ENCODE results near the gene HNF1B.
"Not testable (repeated sequence)": the region's sequence is repeated elsewhere in the genome, so short reads cannot be mapped to it uniquely, and the experiment has no call there.

The HNF1B gene

GRCh38 chr17:37744961-37745800 is at the start of gene HNF1B:
HNF1B (minus strand) TSS chr17:37745059; CDS start chr17:37744884, 175 bp downstream.
- peaks cover 15% of the 10 kb centered on the region for H3K4me1 ChIP-seq (ENCODE audit: insufficient read depth, low read length)
- no peak within 1 kb of the TSS for H3K4me3 ChIP-seq (ENCODE audit: low read length)
- no peaks in the 10 kb centered on the region for H3K36me3 ChIP-seq (ENCODE audit: insufficient read depth, low read length)
- H3K27me3 ChIP-seq (ENCODE audit: insufficient read depth, low read length): peaks cover 82% of the 10 kb centered on the region
- no peaks in the 10 kb centered on the region for H3K9me3 ChIP-seq (ENCODE audit: low read length)
- H2AFZ ChIP-seq (ENCODE audit: low read depth, low read length): no peak within 1 kb of the TSS

GRCh38 chr17:37792787-37793186 is 47.9 kb upstream of the HNF1B start:
- Histone ChIP-seq H3K4me1 (ENCODE audit: insufficient read depth, low read length) (no peaks in the 10 kb centered on the region), H3K27me3 (ENCODE audit: insufficient read depth, low read length) (no peaks in the 10 kb centered on the region), H3K9me3 (ENCODE audit: low read length) (no peaks in the 10 kb centered on the region), H3K36me3 (ENCODE audit: insufficient read depth, low read length) (no peaks in the 10 kb centered on the region), H3K4me3 (ENCODE audit: low read length) (no peak overlapping the region), H2AFZ (ENCODE audit: low read depth, low read length) (no peak overlapping the region)

GRCh38 chr17:37791447-37792399 is 46.9 kb upstream of the HNF1B start:
- Histone ChIP-seq H3K9me3 (ENCODE audit: low read length) (no peaks in the 10 kb centered on the region), H2AFZ (ENCODE audit: low read depth, low read length) (no peak overlapping the region), H3K4me3 (ENCODE audit: low read length) (no peak overlapping the region), H3K4me1 (ENCODE audit: insufficient read depth, low read length) (no peaks in the 10 kb centered on the region), H3K27me3 (ENCODE audit: insufficient read depth, low read length) (no peaks in the 10 kb centered on the region), H3K36me3 (ENCODE audit: insufficient read depth, low read length) (no peaks in the 10 kb centered on the region)

DNA sequence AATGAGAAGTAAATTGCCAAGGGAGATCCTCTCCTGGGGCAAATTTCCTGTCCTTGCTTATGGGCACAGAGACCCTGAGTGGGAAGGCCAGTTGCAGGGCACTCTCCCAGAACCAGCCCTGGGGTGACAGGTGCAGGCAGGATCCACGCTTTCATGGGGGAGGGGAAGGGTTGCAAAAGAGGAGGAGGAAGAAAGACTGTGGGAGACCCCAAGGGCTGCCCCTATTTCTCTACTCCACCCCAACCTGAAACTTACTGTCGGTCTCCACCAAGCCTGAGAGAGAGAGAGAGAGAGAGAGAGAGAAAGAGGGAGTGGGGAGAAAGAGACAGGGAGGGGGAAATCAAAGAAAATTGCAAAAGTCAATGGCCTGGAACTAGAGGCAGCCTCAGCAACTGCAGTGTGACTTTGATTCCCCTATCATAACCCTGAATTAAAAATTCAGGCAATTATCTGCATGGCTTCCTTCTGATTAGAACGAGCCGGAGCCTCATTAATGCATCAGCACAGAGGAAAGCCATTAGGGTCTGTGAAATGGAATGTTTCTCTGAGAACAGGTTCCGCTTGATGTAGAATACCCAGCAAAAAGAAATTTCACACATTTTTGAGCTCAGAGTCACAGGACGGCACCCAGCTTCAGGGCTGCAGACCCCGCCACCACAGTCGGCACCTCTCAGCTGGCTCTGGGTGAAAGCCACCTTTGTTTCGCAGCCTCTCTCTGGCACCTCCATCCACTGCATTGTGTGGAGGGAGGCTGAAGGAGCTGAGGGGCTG is 45.1 kb upstream of the HNF1B start:
- no peaks in the 10 kb centered on the region for H3K27me3 ChIP-seq (ENCODE audit: insufficient read depth, low read length)
- H3K9me3 ChIP-seq (ENCODE audit: low read length): no peaks in the 10 kb centered on the region
- no peaks in the 10 kb centered on the region for H3K36me3 ChIP-seq (ENCODE audit: insufficient read depth, low read length)
- H3K4me3 ChIP-seq (ENCODE audit: low read length): no peak overlapping the region
- no peak overlapping the region for H2AFZ ChIP-seq (ENCODE audit: low read depth, low read length)
- no peaks in the 10 kb centered on the region for H3K4me1 ChIP-seq (ENCODE audit: insufficient read depth, low read length)

DNA sequence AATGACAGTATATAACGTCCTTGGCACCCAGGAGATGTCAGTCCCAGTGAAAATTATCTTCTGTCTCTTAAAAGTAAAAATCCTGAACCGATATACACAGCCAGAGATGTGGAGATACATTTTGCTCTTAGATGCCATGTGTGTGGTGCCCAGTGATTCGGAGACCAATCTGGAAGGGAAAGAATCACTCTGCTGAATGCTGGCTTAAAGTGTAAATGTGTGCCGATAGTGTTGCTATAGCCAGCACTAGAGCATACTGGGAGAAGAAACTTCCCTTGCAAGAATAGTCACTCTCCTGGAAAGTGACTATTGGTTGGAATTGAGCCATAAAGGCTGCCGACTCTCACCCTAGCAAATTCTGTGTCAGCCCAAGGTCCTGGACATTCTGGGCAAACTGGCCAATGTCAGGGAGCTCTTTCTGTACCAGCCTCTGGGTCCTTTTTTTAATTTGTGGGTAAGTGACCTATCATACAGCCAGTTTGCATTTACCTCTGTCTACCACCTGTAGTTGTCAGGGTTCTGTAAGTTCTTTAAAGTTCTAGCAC is 44.2 kb upstream of the HNF1B start:
- Histone ChIP-seq H3K9me3 (ENCODE audit: low read length) (no peaks in the 10 kb centered on the region), H3K27me3 (ENCODE audit: insufficient read depth, low read length) (no peaks in the 10 kb centered on the region), H3K4me1 (ENCODE audit: insufficient read depth, low read length) (no peaks in the 10 kb centered on the region), H3K36me3 (ENCODE audit: insufficient read depth, low read length) (no peaks in the 10 kb centered on the region), H2AFZ (ENCODE audit: low read depth, low read length) (no peak overlapping the region), H3K4me3 (ENCODE audit: low read length) (no peak overlapping the region)

- Histone ChIP-seq H3K4me3 (ENCODE audit: low read length) (no peak overlapping the region), H3K9me3 (ENCODE audit: low read length) (no peaks in the 10 kb centered on the region), H2AFZ (ENCODE audit: low read depth, low read length) (no peak overlapping the region), H3K27me3 (ENCODE audit: insufficient read depth, low read length) (no peaks in the 10 kb centered on the region), H3K4me1 (ENCODE audit: insufficient read depth, low read length) (no peaks in the 10 kb centered on the region), H3K36me3 (ENCODE audit: insufficient read depth, low read length) (no peaks in the 10 kb centered on the region)
Measured at GRCh38 chr17:37788526-37788925, 43.7 kb upstream of the HNF1B start.

GRCh38 chr17:37787055-37787757 is 42.3 kb upstream of the HNF1B start:
- Histone ChIP-seq H2AFZ (ENCODE audit: low read depth, low read length) (no peak overlapping the region), H3K4me3 (ENCODE audit: low read length) (no peak overlapping the region), H3K36me3 (ENCODE audit: insufficient read depth, low read length) (no peaks in the 10 kb centered on the region), H3K9me3 (ENCODE audit: low read length) (no peaks in the 10 kb centered on the region), H3K27me3 (ENCODE audit: insufficient read depth, low read length) (no peaks in the 10 kb centered on the region), H3K4me1 (ENCODE audit: insufficient read depth, low read length) (no peaks in the 10 kb centered on the region)

- no peaks in the 10 kb centered on the region for H3K4me1 ChIP-seq (ENCODE audit: insufficient read depth, low read length)
- H2AFZ ChIP-seq (ENCODE audit: low read depth, low read length): no peak overlapping the region
- H3K36me3 ChIP-seq (ENCODE audit: insufficient read depth, low read length): no peaks in the 10 kb centered on the region
- no peaks in the 10 kb centered on the region for H3K27me3 ChIP-seq (ENCODE audit: insufficient read depth, low read length)
- H3K4me3 ChIP-seq (ENCODE audit: low read length): no peak overlapping the region
- H3K9me3 ChIP-seq (ENCODE audit: low read length): no peaks in the 10 kb centered on the region
Measured at GRCh38 chr17:37786481-37786880, 41.6 kb upstream of the HNF1B start.

DNA sequence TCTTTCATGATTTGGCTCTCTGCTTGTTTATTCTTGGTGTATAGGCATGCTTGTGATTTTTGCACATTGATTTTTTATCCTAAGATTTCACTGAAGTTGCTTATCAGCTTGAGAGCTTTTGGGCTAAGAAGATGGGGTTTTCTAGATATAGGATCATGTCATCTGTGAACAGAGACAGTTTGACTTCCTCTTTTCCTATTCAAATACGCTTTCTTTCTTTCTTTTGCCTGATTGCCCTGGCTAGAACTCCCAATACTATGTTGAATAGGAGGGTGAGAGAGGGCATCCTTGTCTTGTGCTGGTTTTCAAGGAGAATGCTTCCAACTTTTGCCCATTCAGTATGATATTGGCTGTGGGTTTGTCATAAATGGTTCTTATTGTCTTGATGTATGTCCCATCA is 37.6 kb upstream of the HNF1B start:
- H3K4me3 ChIP-seq (ENCODE audit: low read length); H3K27me3 ChIP-seq (ENCODE audit: insufficient read depth, low read length); H2AFZ ChIP-seq (ENCODE audit: low read depth, low read length); H3K36me3 ChIP-seq (ENCODE audit: insufficient read depth, low read length); H3K4me1 ChIP-seq (ENCODE audit: insufficient read depth, low read length); H3K9me3 ChIP-seq (ENCODE audit: low read length): not testable (repeated sequence)

- no peak overlapping the region for H2AFZ ChIP-seq (ENCODE audit: low read depth, low read length)
- H3K36me3 ChIP-seq (ENCODE audit: insufficient read depth, low read length): no peaks in the 10 kb centered on the region
- no peak overlapping the region for H3K4me3 ChIP-seq (ENCODE audit: low read length)
- no peaks in the 10 kb centered on the region for H3K4me1 ChIP-seq (ENCODE audit: insufficient read depth, low read length)
- H3K27me3 ChIP-seq (ENCODE audit: insufficient read depth, low read length): no peaks in the 10 kb centered on the region
- H3K9me3 ChIP-seq (ENCODE audit: low read length): no peaks in the 10 kb centered on the region
Measured at GRCh38 chr17:37781451-37781850, 36.6 kb upstream of the HNF1B start.

DNA sequence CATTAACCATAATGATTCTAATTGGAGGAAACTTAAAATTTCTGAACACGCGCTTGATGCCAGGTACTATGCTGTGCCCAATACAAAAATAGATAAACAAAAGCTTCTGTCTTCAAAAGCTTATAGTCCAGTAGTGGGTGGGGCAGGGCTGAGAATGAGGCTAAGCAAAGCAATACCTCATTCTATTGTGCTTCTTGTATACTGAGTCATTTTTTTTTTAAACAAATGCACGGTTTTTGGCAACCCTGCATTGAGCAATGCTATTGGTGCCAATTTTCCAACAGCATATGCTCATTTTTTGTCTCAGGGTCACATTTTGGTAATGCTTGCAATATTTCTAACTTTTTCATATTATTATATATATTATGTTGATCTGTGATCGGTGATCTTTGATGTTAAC is 34.7 kb upstream of the HNF1B start:
- H2AFZ ChIP-seq (ENCODE audit: low read depth, low read length): no peak overlapping the region
- H3K36me3 ChIP-seq (ENCODE audit: insufficient read depth, low read length): no peaks in the 10 kb centered on the region
- no peaks in the 10 kb centered on the region for H3K27me3 ChIP-seq (ENCODE audit: insufficient read depth, low read length)
- no peaks in the 10 kb centered on the region for H3K9me3 ChIP-seq (ENCODE audit: low read length)
- H3K4me3 ChIP-seq (ENCODE audit: low read length): no peak overlapping the region
- no peaks in the 10 kb centered on the region for H3K4me1 ChIP-seq (ENCODE audit: insufficient read depth, low read length)

DNA sequence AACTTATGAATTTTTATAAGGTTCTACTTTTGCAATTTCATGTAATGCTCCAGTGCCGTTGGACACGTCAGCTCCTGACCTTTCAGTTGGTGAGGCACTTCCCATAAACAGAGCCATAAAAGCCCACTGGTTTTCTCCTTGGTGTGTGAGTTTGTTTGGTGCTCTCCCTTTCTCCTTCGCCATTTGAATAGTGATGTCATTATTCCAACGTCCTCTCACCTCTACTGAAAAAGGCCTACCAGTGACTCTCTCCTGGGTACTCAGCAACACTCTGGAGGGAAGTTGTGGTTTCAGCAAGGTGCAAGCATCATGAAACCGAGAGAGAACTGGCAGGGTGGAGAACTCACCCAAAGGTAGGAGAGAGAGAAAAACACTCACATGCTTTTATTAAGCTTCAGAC is 29.6 kb upstream of the HNF1B start:
- no peaks in the 10 kb centered on the region for H3K36me3 ChIP-seq (ENCODE audit: insufficient read depth, low read length)
- no peak overlapping the region for H2AFZ ChIP-seq (ENCODE audit: low read depth, low read length)
- H3K27me3 ChIP-seq (ENCODE audit: insufficient read depth, low read length): no peaks in the 10 kb centered on the region
- no peaks in the 10 kb centered on the region for H3K4me1 ChIP-seq (ENCODE audit: insufficient read depth, low read length)
- H3K9me3 ChIP-seq (ENCODE audit: low read length): no peaks in the 10 kb centered on the region
- H3K4me3 ChIP-seq (ENCODE audit: low read length): no peak overlapping the region

Data from neuron (in vitro differentiated cells).